GM19025 (cell line): ENCODE results near the gene PISD.

ENCODE experiments used
- ATAC-seq: cut with Tn5 transposase; IDR thresholded peaks from one replicate; pipeline ENCODE4 v1.9.1; 2021; ENCODE audit warnings: mild to moderate bottlenecking, low read depth, moderate library complexity; ENCODE audit not compliant: unreplicated experiment

The PISD gene

DNA sequence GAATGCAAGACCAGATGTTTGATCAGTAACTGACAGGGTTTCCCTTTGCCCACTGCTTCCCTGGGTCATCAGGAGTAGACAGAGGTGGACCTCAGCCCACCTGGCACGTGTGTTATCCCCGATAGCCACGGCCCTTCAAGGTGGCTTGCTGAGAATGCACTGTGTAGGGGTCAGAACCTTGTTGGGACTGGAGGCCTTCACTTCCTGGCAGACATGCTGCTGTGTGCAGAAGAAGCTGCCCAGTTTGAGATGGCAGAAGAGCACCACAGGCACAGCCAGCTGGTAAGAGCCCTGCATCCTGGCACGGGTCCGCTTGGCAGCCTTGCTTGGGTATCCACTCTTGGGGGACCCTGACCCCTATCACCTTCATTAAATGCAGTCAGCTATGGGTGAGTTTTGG lies 83.8 kb downstream of the PISD start:
- no peak for ATAC-seq

DNA sequence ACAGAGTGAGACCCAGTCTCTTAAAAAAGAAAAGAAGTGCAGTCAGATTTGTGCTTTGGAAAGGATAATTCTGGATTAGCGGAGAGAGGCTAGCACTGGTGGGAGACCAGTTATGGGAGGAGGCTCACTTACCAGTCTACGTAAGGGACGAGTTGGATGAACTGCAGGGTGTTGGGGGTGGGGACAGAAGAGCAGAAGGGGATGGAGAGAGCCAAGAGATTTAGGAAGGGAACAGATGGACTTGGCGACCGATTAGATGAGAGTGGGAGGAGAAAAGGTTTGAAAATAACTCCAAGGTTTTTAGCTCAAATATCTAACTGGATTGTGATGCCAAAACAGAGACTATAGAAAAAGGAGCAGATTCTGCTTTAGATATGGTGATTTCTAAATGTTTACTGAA lies 84.3 kb downstream of the PISD start:
- no peak for ATAC-seq

DNA sequence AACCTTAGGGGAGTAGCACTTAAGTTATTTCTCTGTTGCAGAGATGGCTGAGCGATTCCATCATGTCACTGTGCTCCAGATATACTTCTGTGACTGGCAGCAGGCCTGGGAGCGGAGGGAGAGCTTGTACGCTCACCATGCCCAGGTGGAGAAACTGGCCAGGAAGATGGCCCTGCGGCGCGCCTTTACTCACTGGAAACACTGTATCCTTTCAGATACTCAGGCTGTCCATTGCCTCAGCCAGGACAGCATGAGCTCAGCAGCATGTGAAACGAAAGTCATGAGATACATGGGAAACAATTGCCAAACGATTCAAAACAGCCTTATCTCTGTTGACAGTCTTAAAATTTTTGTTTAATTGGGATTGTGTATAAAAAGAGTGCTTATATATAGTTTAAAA lies 86.8 kb downstream of the PISD start:
- ATAC-seq, result no peak

DNA sequence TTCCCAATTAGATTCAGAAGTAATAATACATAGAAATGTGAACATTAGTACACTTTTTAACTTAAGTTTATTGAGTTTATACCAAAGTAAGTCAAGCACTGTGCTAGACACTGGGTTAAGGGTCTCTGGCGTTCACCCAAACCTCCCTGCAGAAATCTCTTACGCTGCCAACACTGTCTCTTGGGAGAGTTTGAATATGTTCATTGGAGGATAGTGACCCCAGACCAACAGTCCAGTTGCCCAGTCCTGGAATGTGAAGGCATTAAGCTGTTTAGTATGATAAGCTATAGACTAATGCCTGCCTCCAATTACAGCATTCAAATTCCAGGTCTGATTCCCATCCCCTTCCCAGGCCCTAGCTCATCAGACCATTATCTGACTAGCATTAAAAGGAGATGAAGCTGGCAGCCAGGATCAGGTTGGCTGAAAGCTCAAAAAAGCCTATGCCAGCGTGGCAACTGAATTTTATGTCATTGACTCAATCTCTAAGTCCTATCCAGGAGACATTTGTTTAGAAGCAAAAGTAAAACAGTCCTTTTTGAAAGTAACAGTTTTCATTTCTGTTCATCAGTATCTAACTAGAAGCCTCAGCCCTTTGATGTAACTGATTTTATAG lies 87.9 kb downstream of the PISD start:
- ATAC-seq, result no peak

DNA sequence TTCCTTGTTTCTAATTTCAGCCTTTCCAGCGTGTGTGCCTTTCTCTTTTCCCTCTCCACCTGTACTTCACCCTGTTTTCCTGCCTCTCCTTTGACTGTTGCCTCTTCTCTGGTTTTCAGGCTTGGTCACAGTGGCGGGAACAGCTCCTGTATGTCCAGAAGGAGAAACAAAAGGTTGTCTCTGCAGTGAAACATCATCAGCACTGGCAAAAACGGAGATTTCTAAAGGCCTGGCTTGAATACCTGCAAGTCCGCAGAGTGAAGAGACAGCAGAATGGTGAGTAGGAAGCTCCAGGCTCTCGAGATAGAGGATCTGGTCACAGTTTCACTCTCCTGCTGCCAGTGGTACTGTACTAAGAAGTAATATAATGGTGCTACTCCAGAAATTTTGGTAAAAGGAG lies 89.1 kb downstream of the PISD start:
- no peak for ATAC-seq

DNA sequence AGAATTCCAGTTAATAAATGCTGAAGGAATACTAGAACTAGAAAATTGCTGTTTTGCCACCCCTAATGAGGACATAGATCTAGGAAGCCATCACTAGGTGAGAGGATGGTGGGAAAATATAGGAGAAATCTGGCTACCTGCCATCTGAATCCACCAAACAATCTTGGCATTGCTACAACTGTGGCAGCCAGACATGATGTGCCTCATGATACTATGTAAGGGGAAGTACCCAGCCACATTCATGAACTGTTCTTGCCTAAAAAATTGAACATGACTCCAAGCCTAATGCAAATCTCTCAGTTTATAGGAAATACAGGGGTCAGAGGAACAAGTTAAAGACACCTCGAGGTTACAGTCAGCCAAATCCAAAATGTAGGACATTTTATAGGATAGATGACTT lies 92.9 kb downstream of the PISD start:
- ATAC-seq, result no peak
